Stimulated activated CD4-positive, alpha-beta T cell treated with anti-CD3 and anti-CD28 coated beads, Interleukin-15, amount 100 ng/mL, for 48 hours (primary cell): ENCODE measurements around the gene IL15RA.

Experiments
- DNase-seq, 2 donors: peaks; one replicate each; pipeline ENCODE4 v3.0.0-alpha.2; 2020; ENCODE audit warnings: low read depth in 2 of 2

IL15RA gene, protein sequence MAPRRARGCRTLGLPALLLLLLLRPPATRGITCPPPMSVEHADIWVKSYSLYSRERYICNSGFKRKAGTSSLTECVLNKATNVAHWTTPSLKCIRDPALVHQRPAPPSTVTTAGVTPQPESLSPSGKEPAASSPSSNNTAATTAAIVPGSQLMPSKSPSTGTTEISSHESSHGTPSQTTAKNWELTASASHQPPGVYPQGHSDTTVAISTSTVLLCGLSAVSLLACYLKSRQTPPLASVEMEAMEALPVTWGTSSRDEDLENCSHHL

GRCh38 chr10:5977471-5978229 is at the start of gene IL15RA:
IL15RA (minus strand) TSS chr10:5977543; CDS start chr10:5977492, 51 bp downstream.
- DNase-seq: peak; percentile 79 to 88

GRCh38 chr10:6025683-6026255 is 48.4 kb upstream of the IL15RA start:
- no peak for DNase-seq

GRCh38 chr10:6024334-6024682 is 47.0 kb upstream of the IL15RA start:
- DNase-seq: no peak

DNA sequence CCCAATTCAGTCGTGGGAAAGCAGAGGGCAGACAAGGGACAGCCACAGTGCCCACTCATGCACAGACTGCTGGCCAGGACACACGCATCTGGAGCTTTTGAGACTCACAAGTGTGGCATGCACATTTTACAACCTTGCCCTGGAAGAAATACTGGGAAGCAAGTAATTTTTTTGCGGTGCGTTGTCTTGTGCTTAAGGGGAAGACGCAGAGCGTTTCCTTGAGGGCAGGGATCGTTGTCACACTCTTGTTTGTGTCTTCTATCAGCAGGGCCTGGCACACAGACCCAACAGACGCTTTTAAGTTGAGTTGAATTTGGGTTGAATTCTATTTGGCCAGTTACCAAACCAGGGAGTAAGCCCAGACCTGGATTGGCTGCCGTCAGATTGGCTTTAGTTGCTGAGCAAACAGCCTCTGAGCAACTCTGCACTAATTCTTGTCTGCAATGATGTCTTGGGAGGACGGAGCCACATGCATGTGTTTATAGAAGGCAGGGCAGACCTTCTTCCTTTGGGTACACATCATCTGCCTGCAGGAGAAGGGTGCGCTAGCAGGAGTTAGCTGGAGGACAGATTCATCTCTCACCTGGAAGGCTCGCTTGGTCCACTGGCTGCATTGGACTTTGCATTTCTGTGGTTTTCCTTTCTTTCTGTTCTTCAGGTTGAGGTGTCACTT is 46.5 kb upstream of the IL15RA start:
- no peak for DNase-seq

DNA sequence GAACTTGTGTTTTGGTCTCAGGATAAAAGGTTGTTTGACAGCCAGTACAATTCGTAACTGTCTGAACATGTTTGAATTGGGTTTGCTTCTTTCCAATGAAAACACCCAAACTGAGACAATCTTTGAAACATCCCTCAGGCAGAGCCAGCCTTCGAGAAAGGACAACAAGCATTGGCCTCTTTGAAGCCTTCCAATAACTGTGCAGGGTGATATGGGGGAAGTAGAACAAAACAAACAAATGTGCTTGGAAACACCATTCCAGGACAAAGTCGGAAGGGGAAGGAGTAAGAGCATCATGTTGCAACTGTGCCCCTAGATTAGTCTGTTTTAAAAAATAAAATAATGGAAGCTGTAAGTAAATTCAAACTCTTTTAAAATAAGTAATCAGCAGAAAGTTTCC is 45.3 kb upstream of the IL15RA start:
- DNase-seq: no peak

- DNase-seq: no peak
Measured at GRCh38 chr10:6020826-6021225, 43.5 kb upstream of the IL15RA start.

- no peak for DNase-seq
Measured at GRCh38 chr10:6019796-6020195, 42.5 kb upstream of the IL15RA start.

DNA sequence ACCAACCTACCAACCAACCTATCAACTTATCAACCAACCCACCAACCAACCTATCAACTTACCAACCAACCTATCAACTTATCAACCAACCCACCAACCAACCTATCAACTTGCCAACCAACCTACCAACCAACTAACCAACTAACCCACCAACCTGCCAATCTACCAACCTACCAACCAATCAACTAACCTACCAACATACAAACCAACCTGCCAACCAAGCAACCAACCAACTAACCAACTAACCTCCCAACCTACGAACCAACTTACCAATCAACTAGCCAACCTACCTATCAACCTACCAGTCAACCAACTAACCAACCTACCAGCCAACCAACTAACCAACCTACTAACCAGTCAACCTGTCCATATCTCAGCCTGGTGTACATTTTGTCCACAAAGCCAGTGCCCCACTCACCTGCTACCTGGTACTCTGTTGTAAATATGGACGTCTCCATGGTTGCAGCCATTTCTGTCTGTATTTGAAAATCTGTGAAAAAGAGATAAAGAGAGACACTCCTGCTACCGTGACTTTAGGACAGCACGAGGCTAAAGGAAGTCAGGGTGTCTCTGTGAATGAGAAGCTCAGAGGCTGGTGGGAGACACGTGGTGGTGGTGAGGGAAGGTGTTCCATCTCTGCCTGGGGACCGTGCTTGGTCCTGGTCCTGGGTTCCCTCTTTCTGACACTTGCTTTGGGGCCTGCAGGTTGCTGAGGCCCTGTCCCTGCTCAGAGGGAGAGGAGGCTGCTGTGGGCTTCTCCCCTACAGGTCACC is 41.9 kb upstream of the IL15RA start:
- no peak for DNase-seq

DNA sequence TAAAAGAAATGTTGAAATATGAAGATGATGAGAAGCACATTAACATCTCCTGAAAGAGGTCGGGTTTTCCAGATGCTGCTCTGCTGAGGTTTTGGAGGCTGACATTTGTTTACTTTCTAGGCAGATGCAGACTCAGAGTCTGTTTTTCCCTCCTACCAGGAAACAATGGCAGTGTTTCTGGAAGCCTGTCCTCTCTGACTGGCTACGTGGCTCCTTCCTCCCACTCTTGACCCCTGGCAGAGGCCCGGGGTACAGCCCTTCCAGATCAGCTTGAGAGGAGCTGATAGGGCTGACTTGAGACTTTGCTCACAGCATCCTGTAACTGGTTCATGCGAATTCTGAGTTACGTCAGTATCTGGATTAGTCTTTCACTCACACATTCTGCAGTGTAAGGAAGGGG is 41.1 kb upstream of the IL15RA start:
- no peak for DNase-seq

DNA sequence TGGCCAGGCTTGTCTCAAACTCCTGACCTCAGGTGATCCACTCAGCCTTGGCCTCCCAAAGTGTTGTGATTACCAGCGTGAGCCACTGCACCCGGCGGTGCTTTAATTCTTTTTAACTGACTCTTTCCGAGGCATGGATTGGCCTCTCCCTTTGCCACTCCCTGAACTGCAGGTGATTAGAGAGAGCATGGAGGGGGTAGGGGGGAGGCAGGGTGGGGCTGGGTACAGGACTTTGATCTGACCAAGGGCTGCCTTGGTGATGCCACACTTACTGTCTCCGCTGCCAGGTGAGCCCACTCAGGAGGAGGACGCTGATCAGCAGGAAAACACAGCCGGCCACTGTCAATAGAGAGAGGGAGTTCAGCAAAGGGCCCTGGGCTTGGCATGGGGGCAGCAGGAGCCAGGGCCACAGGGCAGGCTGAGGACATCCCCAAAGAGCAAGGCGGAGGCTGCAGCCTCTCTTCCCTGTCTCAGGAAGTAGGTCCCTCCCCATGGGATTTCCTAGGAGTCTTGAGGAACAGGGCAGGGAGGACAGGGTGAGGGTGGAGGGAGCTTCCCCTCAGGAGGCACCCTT is 40.5 kb upstream of the IL15RA start:
- DNase-seq: no peak

- peak in 1 of 2 donors; percentile 31 for DNase-seq
Measured at GRCh38 chr10:6014241-6014761, 37.0 kb upstream of the IL15RA start.

DNA sequence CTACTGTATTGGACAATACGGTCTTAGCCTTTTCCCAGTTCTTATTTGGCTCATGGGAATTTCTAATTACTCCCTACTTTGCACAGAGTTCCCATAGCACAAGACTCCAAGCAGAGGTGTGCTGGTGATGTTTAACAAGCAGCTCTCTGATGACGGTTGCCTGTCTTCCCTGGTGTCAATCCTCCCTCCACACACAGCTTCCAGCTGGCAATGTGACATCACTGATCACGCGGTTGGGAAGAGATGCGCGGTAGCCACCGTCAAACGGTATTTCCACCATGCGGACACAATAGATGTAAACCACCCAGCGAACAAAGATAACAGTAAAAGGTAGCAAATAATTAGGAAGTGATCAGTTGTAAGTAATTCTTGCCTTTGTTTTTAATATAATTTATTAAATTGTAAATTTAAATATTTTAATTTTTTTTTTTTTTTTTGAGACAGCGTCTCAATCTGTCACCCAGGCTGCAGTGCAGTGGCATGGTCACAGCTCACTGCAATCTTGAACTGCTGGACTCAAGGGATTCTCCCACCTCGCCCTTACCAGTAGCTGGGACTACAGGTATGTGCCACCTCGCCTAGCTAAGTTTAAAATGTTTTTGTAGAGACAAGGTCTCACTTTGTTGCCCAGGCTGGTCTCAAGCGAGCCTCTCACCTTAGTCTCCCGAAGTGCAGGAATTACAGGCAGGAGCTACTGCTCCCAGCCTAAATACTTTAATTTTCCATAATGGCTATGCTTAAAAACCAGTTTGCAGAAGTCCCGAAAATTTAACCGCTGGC is 36.3 kb upstream of the IL15RA start:
- DNase-seq: no peak

DNA sequence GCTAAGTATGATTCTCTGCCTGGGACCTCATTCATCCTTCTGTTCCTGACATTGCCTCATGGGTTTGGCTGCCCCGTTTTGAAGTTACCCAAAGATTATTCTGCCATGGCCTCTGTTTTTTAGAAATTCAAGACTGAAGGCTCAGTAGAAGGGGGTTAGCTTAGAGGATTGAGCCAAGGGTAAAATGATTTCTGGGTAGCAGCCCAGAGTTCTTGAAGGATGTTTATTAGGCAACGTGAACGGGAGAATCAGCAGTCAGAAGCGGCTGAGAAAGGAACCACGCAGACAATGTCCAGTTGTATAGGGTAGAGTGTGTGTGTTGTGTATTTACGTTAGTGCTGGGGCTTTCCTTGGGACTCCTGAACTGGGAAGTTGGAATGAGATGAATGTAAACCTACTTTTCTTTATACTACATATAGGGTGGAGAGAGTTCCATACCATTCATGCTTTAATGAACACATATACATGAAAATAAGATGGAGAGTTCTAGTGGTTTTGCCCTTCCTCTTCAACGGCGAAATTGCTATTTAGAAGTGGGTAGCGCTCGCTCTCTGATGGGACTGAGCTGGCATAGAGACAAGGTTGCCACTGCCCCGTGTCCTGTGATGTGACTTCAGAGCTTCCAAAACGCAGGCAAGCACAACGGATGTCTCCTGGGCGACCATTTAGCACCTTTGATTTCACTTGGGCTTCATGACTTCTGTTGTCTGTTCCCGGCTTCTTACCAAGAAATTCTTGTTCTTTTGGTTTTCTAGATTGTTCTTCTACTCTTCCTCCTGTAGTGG is 35.0 kb upstream of the IL15RA start:
- no peak for DNase-seq

DNA sequence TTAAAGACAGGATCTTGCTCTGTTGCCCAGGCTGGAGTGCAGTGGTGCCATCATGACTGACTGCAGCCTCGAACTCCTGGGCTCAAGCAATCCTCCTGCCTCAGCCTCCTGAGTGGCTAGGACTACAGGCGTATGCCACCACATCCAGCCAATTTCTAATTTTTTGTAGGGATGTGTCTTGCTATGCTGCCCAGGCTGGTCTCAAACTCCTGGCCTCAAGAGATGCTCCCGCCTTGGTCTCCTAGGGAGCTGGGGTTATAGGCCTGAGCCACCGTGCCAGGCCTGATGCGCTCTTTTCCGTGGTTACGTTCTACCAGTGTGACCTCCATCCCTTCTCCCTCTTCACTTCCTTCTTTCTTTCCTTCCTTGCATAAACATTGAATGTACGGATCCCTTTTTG is 34.2 kb upstream of the IL15RA start:
- DNase-seq: no peak

- DNase-seq: no peak
Measured at GRCh38 chr10:6010569-6010968, 33.2 kb upstream of the IL15RA start.

DNA sequence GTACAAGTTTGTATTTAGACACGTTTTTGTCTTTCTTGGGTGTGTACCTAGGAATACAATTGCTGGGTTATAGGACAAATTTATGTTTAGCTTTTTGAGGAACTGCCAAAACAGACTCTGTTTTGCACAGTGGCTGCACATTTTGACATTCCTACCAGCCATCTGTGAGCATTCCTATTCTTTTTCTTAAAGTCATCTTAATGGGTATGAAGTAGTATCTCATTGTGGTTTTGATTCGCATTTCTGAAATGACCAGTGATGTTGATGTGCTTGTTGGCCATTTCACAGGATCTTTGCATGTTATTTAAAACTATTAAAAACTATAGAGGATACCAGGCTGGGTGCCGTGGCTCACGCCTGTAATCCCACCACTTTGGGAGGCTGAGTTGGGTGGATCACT is 32.6 kb upstream of the IL15RA start:
- DNase-seq: no peak

- DNase-seq: no peak
Measured at GRCh38 chr10:6009150-6009549, 31.8 kb upstream of the IL15RA start.

DNA sequence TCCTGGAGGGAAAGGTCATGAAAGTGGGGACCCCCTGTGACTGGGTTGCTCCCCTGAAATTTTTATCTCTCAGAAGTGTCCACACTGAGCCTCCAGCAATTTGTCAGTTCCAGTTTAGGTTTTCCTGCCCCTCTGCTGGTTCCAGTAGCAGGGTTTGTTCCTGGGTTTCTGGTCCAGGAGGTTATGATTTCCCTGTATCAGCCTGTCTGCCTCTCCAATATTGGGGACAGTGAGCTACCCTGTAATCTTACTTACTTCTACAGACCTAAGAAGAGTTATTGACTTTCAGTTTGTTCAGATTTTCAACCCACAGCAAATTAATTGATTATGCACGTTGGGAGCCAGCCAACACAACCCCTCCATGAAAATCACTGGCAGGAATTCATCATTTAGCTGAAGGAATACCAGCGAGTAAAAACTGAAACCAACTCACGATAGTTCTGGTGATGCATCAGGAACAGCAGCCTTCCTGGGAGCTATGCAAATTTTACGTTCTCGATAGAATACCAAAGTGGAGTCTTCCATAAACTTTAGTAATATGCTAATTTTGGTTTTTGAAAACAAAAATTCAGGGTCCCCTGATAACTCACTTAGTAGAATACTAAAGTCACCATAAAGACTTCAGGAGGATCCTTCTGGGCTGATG is 31.3 kb upstream of the IL15RA start:
- no peak for DNase-seq

DNA sequence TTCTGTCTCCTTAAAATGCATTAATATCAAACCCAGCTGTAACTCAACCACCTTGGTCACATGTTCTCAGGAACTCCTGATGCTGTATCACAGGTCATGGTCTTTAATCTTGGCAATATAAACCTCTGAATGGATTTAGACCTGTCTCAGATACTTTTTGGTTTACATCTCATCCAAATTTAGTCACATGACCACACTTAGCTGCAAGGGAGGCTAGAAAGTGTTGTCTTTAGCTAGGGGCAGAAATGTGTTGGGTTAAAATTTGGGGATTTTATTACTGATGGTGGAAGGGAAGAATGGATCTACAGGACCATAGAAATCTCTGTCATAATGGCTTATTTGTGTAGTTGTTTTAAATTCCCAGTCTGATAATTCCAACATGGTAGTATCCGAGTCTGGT is 29.6 kb upstream of the IL15RA start:
- DNase-seq: no peak
